Measurements from ENCODE around the gene WDR5B.

The WDR5B gene

GRCh38 chr3:122396511-122396910 is 19.4 kb downstream of the WDR5B start:
- peaks cover 38% of the 10 kb centered on the region for H3K4me1 Mint-ChIP-seq
- peaks cover 24% of the 10 kb centered on the region for H3K36me3 Mint-ChIP-seq (ENCODE audit: low read depth)
- ATAC-seq = no peak
- no peak overlapping the region for H3K4me3 Mint-ChIP-seq
- DNase-seq = no peak
- no peaks in the 10 kb centered on the region for H3K9me3 Mint-ChIP-seq
- H3K27ac Mint-ChIP-seq = no peak overlapping the region
- H3K27me3 Mint-ChIP-seq = no peaks in the 10 kb centered on the region

GRCh38 chr3:122395582-122395981 is 20.3 kb downstream of the WDR5B start:
- H3K4me3 Mint-ChIP-seq = no peak overlapping the region
- H3K4me1 Mint-ChIP-seq = peaks cover 38% of the 10 kb centered on the region
- H3K9me3 Mint-ChIP-seq = no peaks in the 10 kb centered on the region
- no peaks in the 10 kb centered on the region for H3K27me3 Mint-ChIP-seq
- H3K27ac Mint-ChIP-seq = no peak overlapping the region
- DNase-seq (no peak), ATAC-seq (peak; percentile 33)
- H3K36me3 Mint-ChIP-seq (ENCODE audit: low read depth) = peaks cover 24% of the 10 kb centered on the region

GRCh38 chr3:122394173-122394572 is 21.7 kb downstream of the WDR5B start:
- Mint-ChIP-seq H3K4me1 (peaks cover 39% of the 10 kb centered on the region), H3K27ac (no peak overlapping the region), H3K4me3 (no peak overlapping the region), H3K27me3 (no peaks in the 10 kb centered on the region), H3K36me3 (ENCODE audit: low read depth) (peaks cover 24% of the 10 kb centered on the region), H3K9me3 (no peaks in the 10 kb centered on the region)
- DNase-seq = no peak
- ATAC-seq = no peak

GRCh38 chr3:122392868-122393844 is 22.7 kb downstream of the WDR5B start:
- Mint-ChIP-seq H3K36me3 (ENCODE audit: low read depth) (peaks cover 29% of the 10 kb centered on the region), H3K27ac (no peak overlapping the region)
- DNase-seq = no peak

GRCh38 chr3:122391681-122392446 is 24.0 kb downstream of the WDR5B start:
- no peak for ATAC-seq
- Mint-ChIP-seq H3K36me3 (ENCODE audit: low read depth) (peaks cover 38% of the 10 kb centered on the region), H3K27ac (no peak overlapping the region), H3K9me3 (no peaks in the 10 kb centered on the region), H3K4me1 (peaks cover 44% of the 10 kb centered on the region), H3K4me3 (no peak overlapping the region), H3K27me3 (no peaks in the 10 kb centered on the region)
- no peak for DNase-seq

More at GRCh38 chr3:122392868-122393844, 22.7 kb downstream of the WDR5B start:
- ATAC-seq = no peak
- Mint-ChIP-seq H3K4me1 (peaks cover 41% of the 10 kb centered on the region), H3K9me3 (no peaks in the 10 kb centered on the region), H3K4me3 (no peak overlapping the region), H3K27me3 (no peaks in the 10 kb centered on the region)

- H3K4me1 Mint-ChIP-seq = peaks cover 43% of the 10 kb centered on the region
- ATAC-seq = no peak
- no peak overlapping the region for H3K4me3 Mint-ChIP-seq
- H3K9me3 Mint-ChIP-seq = no peaks in the 10 kb centered on the region
- DNase-seq = no peak
- H3K36me3 Mint-ChIP-seq (ENCODE audit: low read depth) = peaks cover 44% of the 10 kb centered on the region
- no peaks in the 10 kb centered on the region for H3K27me3 Mint-ChIP-seq
- H3K27ac Mint-ChIP-seq = no peak overlapping the region
Measured at GRCh38 chr3:122390665-122391064, 25.2 kb downstream of the WDR5B start.

GRCh38 chr3:122389892-122390291 is 26.0 kb downstream of the WDR5B start:
- H3K4me1 Mint-ChIP-seq = peaks cover 41% of the 10 kb centered on the region
- DNase-seq = no peak
- H3K27me3 Mint-ChIP-seq = no peaks in the 10 kb centered on the region
- peaks cover 40% of the 10 kb centered on the region for H3K36me3 Mint-ChIP-seq (ENCODE audit: low read depth)
- no peak overlapping the region for H3K27ac Mint-ChIP-seq
- no peaks in the 10 kb centered on the region for H3K9me3 Mint-ChIP-seq
- no peak for ATAC-seq
- H3K4me3 Mint-ChIP-seq = no peak overlapping the region

GRCh38 chr3:122389197-122389596 is 26.7 kb downstream of the WDR5B start:
- Mint-ChIP-seq H3K4me1 (peaks cover 43% of the 10 kb centered on the region), H3K36me3 (ENCODE audit: low read depth) (peaks cover 34% of the 10 kb centered on the region), H3K9me3 (no peaks in the 10 kb centered on the region), H3K4me3 (no peak overlapping the region), H3K27ac (no peak overlapping the region), H3K27me3 (no peaks in the 10 kb centered on the region)
- ATAC-seq = no peak
- no peak for DNase-seq

- peaks cover 43% of the 10 kb centered on the region for H3K4me1 Mint-ChIP-seq
- ATAC-seq = no peak
- H3K4me3 Mint-ChIP-seq = no peak overlapping the region
- H3K9me3 Mint-ChIP-seq = no peaks in the 10 kb centered on the region
- peaks cover 26% of the 10 kb centered on the region for H3K36me3 Mint-ChIP-seq (ENCODE audit: low read depth)
- H3K27ac Mint-ChIP-seq = peak overlapping the region; percentile 0
- no peak for DNase-seq
- no peaks in the 10 kb centered on the region for H3K27me3 Mint-ChIP-seq
Measured at GRCh38 chr3:122387709-122388108, 28.2 kb downstream of the WDR5B start.

GRCh38 chr3:122383771-122384697 is 31.8 kb downstream of the WDR5B start, which contains the start of gene FAM162A:
FAM162A (plus strand) TSS chr3:122384182; CDS start chr3:122384266, 84 bp downstream.
- DNase-seq = peak; percentile 95
- Mint-ChIP-seq H3K27me3 (no peaks in the 10 kb centered on the region), H3K4me1 (peaks cover 72% of the 10 kb centered on the region), H3K4me3 (peak within 1 kb of the TSS; percentile 93), H3K36me3 (ENCODE audit: low read depth) (peaks cover 28% of the 10 kb centered on the region), H3K9me3 (no peaks in the 10 kb centered on the region), H3K27ac (peak within 1 kb of the TSS; percentile 97)
- peak; percentile 95 for ATAC-seq

GRCh38 chr3:122382888-122383666 is 32.8 kb downstream of the WDR5B start, which contains the start of gene MIX23:
MIX23 (minus strand) TSS chr3:122383231; CDS start chr3:122383224, 7 bp downstream.
- Mint-ChIP-seq H3K9me3 (no peaks in the 10 kb centered on the region), H3K4me3 (peak within 1 kb of the TSS; percentile 93), H3K27ac (peak within 1 kb of the TSS; percentile 97), H3K36me3 (ENCODE audit: low read depth) (peaks cover 31% of the 10 kb centered on the region), H3K27me3 (no peaks in the 10 kb centered on the region), H3K4me1 (peaks cover 76% of the 10 kb centered on the region)
- DNase-seq = peak; percentile 90
- ATAC-seq = peak; percentile 47

GRCh38 chr3:122377975-122378374 is 37.9 kb downstream of the WDR5B start:
- no peak for ATAC-seq
- peaks cover 42% of the 10 kb centered on the region for H3K36me3 Mint-ChIP-seq (ENCODE audit: low read depth)
- H3K27ac Mint-ChIP-seq = peak overlapping the region; percentile 58

GRCh38 chr3:122374034-122374433 is 41.8 kb downstream of the WDR5B start:
- Mint-ChIP-seq H3K4me1 (peaks cover 18% of the 10 kb centered on the region), H3K27ac (no peak overlapping the region), H3K36me3 (ENCODE audit: low read depth) (peaks cover 52% of the 10 kb centered on the region), H3K27me3 (no peaks in the 10 kb centered on the region), H3K9me3 (peaks cover 3% of the 10 kb centered on the region), H3K4me3 (no peak overlapping the region)
- no peak for ATAC-seq
- no peak for DNase-seq

More at GRCh38 chr3:122377975-122378374, 37.9 kb downstream of the WDR5B start:
- Mint-ChIP-seq H3K4me3 (peak overlapping the region; percentile 7), H3K27me3 (no peaks in the 10 kb centered on the region), H3K9me3 (peaks cover 3% of the 10 kb centered on the region), H3K4me1 (peaks cover 49% of the 10 kb centered on the region)
- no peak for DNase-seq

Measured in activated naive CD8-positive, alpha-beta T cell treated with anti-CD3 and anti-CD28 coated beads, Interleukin-2, amount 50 U/mL, for 24 hours (primary cell).